ENCODE results near the gene MYPN.
A peak's percentile ranks its signal among the peaks of the same experiment; 100 is the strongest.
"Not testable (repeated sequence)": the region's sequence is repeated elsewhere in the genome, so short reads cannot be mapped to it uniquely, and the experiment has no call there.

Gene MYPN

GRCh38 chr10:68175949-68176348 is 66.7 kb downstream of the MYPN start:
- no peak for DNase-seq

GRCh38 chr10:68176797-68177196 is 67.5 kb downstream of the MYPN start:
- no peak for DNase-seq

- no peak for DNase-seq
Measured at GRCh38 chr10:68178592-68178991, 69.3 kb downstream of the MYPN start.

GRCh38 chr10:68179016-68179415 is 69.7 kb downstream of the MYPN start:
- no peak for DNase-seq

- DNase-seq = no peak
Measured at GRCh38 chr10:68180490-68180889, 71.2 kb downstream of the MYPN start.

GRCh38 chr10:68184546-68184945 is 75.3 kb downstream of the MYPN start:
- no peak for DNase-seq

GRCh38 chr10:68185085-68185484 is 75.8 kb downstream of the MYPN start:
- no peak for DNase-seq

- DNase-seq = no peak
Measured at GRCh38 chr10:68188835-68189234, 79.5 kb downstream of the MYPN start.

- DNase-seq = no peak
Measured at GRCh38 chr10:68192113-68192512, 82.8 kb downstream of the MYPN start.

- DNase-seq = no peak
Measured at GRCh38 chr10:68194290-68194689, 85.0 kb downstream of the MYPN start.

- DNase-seq = not testable (repeated sequence)
Measured at GRCh38 chr10:68195776-68196175, 86.5 kb downstream of the MYPN start.

GRCh38 chr10:68196701-68197100 is 87.4 kb downstream of the MYPN start:
- DNase-seq = no peak

GRCh38 chr10:68202960-68203353 is 93.7 kb downstream of the MYPN start:
- peak; percentile 9 for DNase-seq

GRCh38 chr10:68208424-68209042 is 99.2 kb downstream of the MYPN start:
- DNase-seq = peak; percentile 76

GRCh38 chr10:68211669-68212068 is 102.4 kb downstream of the MYPN start:
- no peak for DNase-seq

GRCh38 chr10:68212721-68213352 is 103.5 kb downstream of the MYPN start:
- DNase-seq = peak; percentile 63

GRCh38 chr10:68218786-68219185 is 109.5 kb downstream of the MYPN start:
- no peak for DNase-seq

GRCh38 chr10:68221196-68221595 is 111.9 kb downstream of the MYPN start:
- no peak for DNase-seq

- DNase-seq = no peak
Measured at GRCh38 chr10:68222391-68222790, 113.1 kb downstream of the MYPN start.

GRCh38 chr10:68223535-68224165 is 114.4 kb downstream of the MYPN start:
- peak; percentile 33 for DNase-seq

GRCh38 chr10:68224810-68225209 is 115.5 kb downstream of the MYPN start:
- DNase-seq = no peak

GRCh38 chr10:68230268-68230667 is 121.0 kb downstream of the MYPN start:
- no peak for DNase-seq

- DNase-seq = peak; percentile 66
Measured at GRCh38 chr10:68231106-68231816, 122.0 kb downstream of the MYPN start.

GRCh38 chr10:68231817-68232251 is 122.5 kb downstream of the MYPN start, which contains the start of gene ATOH7:
ATOH7 (minus strand) TSS chr10:68232113; CDS start chr10:68231677, 436 bp downstream.
- no peak for DNase-seq

Measured in hematopoietic multipotent progenitor cell treated with erythropoietin and hydrocortisone succinate and interleukin-3 and kit ligand, for 6 days (in vitro differentiated cells).